HAP-1 (cell line): ENCODE results near the gene HYOU1.
"Not testable (repeated sequence)": the region's sequence is repeated elsewhere in the genome, so short reads cannot be mapped to it uniquely, and the experiment has no call there.

Source experiments
- DNase-seq, 2 experiments: peaks; one replicate each; pipeline ENCODE4 v3.0.0-alpha.2; 2016 to 2020; ENCODE audit warnings: low spot score in 2 of 2
- H3K27me3 ChIP-seq: fragments of 250-450 bp; sonication (Bioruptor Pico); 2 replicates; pipeline ENCODE4 v1.5.1; 2020; ENCODE audit warnings: low read depth, mild to moderate bottlenecking, moderate library complexity
- H3K36me3 ChIP-seq: fragments of 250-450 bp; sonication (Bioruptor Pico); replicated peaks from 2 replicates; pipeline ENCODE4 v1.5.1; 2020; ENCODE audit warnings: mild to moderate bottlenecking
- H3K4me1 ChIP-seq: fragments of 250-450 bp; sonication (Bioruptor Pico); 2 replicates; pipeline ENCODE4 v1.5.1; 2020; ENCODE audit warnings: mild to moderate bottlenecking
- H3K4me3 ChIP-seq: fragments of 250-450 bp; sonication (Bioruptor Pico); 2 replicates; pipeline ENCODE4 v1.5.1; 2020; ENCODE audit warnings: mild to moderate bottlenecking, moderate library complexity
- H3K9me3 ChIP-seq: fragments of 250-450 bp; sonication (Bioruptor Pico); 2 replicates; pipeline ENCODE4 v1.5.1; 2020; ENCODE audit warnings: mild to moderate bottlenecking, moderate library complexity
- in situ Hi-C: fragments of 300-500 bp; cut with MboI; formaldehyde crosslinking; loops from 3 replicates; pipeline ENCODE4 v1.14.3; 2020; ENCODE audit warnings: low sequenced_read_pairs, inconsistent platforms, mixed read lengths

HYOU1 gene

DNA sequence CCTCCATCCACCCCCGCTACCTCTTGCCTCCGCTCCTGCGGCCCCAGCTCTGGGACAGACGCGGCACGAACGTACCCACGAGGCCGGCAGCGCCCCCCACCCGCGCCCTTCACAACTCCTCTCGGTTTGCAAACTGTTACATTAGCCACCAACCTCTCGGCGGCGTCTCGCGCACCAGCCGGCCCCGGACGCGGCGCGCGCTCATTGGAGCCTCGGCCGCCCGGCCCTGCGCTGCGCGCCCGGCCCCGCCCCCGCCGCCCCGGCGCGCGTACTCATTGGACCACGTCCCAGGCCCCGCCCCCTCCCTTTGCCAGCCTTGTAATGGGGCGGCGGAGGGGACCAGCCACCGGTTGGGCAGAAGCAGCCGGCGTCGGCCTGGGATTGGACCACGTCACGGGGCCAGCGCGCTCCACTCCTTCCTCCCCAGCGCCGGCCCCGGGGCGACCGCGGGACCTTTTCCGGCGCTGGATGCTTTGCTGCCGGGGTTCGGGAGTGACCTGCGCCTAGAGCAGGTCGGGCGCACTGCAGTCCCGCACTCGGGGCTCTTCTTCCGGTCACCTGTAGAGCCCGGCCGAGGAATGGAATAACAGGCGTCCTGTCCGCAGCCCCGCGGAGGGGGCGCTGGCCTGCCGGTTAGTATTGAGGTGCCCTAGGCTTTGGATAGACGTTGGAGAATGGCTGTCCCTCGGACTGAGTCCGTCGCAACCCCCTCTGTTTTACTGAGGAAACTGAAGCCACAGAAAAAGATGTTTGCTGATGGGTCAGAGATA is at the start of gene HYOU1:
Gene HYOU1 (minus strand): TSS at position 206 of the 770 bp plus-strand sequence. CDS start 1,045 bp downstream, outside the sequence.
- H3K36me3 ChIP-seq: peaks cover 36% of the 10 kb centered on the region
- peak within 1 kb of the TSS; percentile 63 for H3K4me3 ChIP-seq
- H3K4me1 ChIP-seq: peaks cover 14% of the 10 kb centered on the region
- H3K27me3 ChIP-seq: no peaks in the 10 kb centered on the region
- DNase-seq: peak; percentile 96 to 99
- in situ Hi-C loops: no loop called here
- H3K9me3 ChIP-seq: no peaks in the 10 kb centered on the region

- no peak for DNase-seq
- Histone ChIP-seq H3K4me3 (no peak overlapping the region), H3K4me1 (peaks cover 29% of the 10 kb centered on the region), H3K36me3 (peaks cover 3% of the 10 kb centered on the region), H3K27me3 (no peaks in the 10 kb centered on the region), H3K9me3 (no peaks in the 10 kb centered on the region)
- in situ Hi-C loops: loop anchor here (5.0 kb wide), 1 partner anchor 94 kb away; no protein-coding TSS in a partner anchor
Measured at GRCh38 chr11:119103793-119104192, 46.8 kb upstream of the HYOU1 start.

DNA sequence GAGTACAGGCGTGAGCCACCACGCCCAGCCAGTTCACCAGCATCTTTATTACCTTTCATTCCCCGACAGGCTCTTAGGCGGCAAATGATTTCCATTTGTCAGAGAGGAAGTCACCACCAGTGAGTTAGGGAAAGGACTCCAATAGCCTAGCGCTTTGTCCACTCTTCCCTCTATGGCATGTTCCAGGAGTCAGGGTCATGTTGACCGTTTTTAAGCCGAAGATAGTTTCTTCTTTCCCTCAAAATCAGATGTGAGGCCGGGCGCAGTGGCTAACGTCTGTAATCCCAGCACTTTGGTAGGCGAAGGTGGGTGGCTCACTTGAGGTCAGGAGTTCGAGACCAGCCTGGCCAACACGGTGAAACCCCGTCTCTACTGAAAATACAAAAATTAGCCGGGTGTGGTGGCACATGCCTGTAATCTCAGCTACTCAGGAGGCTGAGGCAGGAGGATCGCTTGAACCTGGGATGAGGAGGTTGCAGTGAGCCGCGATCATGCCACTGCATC is 46.2 kb upstream of the HYOU1 start:
- not testable (repeated sequence) for H3K9me3 ChIP-seq, DNase-seq, H3K36me3 ChIP-seq, H3K27me3 ChIP-seq
- peak overlapping the region; percentile 71 for H3K4me3 ChIP-seq
- in situ Hi-C loops: loop anchor here (5.0 kb wide), 1 partner anchor 94 kb away; no protein-coding TSS in a partner anchor
- peaks cover 24% of the 10 kb centered on the region for H3K4me1 ChIP-seq

- DNase-seq: peak; percentile 95 to 97
- Histone ChIP-seq H3K4me3 (peak within 1 kb of the TSS; percentile 71), H3K36me3 (peaks cover 22% of the 10 kb centered on the region), H3K9me3 (no peaks in the 10 kb centered on the region), H3K4me1 (peaks cover 23% of the 10 kb centered on the region), H3K27me3 (no peaks in the 10 kb centered on the region)
- in situ Hi-C loops: loop anchor here (5.0 kb wide), 1 partner anchor 95 kb away; no protein-coding TSS in a partner anchor
Measured at GRCh38 chr11:119101759-119102423, 44.9 kb upstream of the HYOU1 start, which contains the start of gene DPAGT1. TSS of gene DPAGT1 (minus strand) at chr11:119101853. CDS start at chr11:119101655, 198 bp downstream.

- no peaks in the 10 kb centered on the region for H3K9me3 ChIP-seq
- peaks cover 29% of the 10 kb centered on the region for H3K36me3 ChIP-seq
- peaks cover 15% of the 10 kb centered on the region for H3K4me1 ChIP-seq
- H3K27me3 ChIP-seq: no peaks in the 10 kb centered on the region
- DNase-seq: peak in 1 of 2 experiments; percentile 60
- in situ Hi-C loops: loop anchor here (5.0 kb wide), 1 partner anchor 96 kb away; no protein-coding TSS in a partner anchor
- H3K4me3 ChIP-seq: peak overlapping the region; percentile 71
Measured at GRCh38 chr11:119100994-119101758, 44.2 kb upstream of the HYOU1 start.

GRCh38 chr11:119100246-119100970 is 43.4 kb upstream of the HYOU1 start:
- H3K27me3 ChIP-seq: no peaks in the 10 kb centered on the region
- H3K9me3 ChIP-seq: no peaks in the 10 kb centered on the region
- H3K36me3 ChIP-seq: peaks cover 30% of the 10 kb centered on the region
- peak; percentile 54 to 60 for DNase-seq
- peak overlapping the region; percentile 71 for H3K4me3 ChIP-seq
- peaks cover 20% of the 10 kb centered on the region for H3K4me1 ChIP-seq
- in situ Hi-C loops: loop anchor here (5.0 kb wide), 1 partner anchor 97 kb away; no protein-coding TSS in a partner anchor

DNA sequence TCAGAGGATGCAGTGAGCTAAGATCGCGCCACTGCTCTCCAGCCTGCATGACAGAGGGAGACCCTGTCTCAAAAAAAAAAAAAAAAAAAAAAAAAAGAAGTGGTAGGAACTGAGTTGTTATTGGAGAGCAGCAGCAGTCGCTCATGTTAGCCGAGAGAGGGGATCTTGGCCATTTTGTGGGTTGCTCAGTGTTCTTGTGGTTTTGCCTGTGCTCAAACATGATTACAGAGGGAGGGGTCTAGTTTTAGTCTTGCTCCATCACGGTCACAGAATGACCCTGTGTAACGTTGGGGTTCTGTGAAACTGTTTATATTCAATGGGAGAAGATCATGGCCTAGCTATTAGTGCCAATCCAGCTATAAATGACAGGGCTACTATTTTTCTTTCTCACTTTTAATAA is 42.7 kb upstream of the HYOU1 start:
- Histone ChIP-seq H3K4me3 (no peak overlapping the region), H3K36me3 (peaks cover 34% of the 10 kb centered on the region), H3K9me3 (no peaks in the 10 kb centered on the region), H3K27me3 (no peaks in the 10 kb centered on the region), H3K4me1 (peaks cover 20% of the 10 kb centered on the region)
- in situ Hi-C loops: loop anchor here (5.0 kb wide), 2 partner anchors 67 to 98 kb away; partner anchors contain the start of gene SLC37A4
- DNase-seq: no peak

- no peaks in the 10 kb centered on the region for H3K9me3 ChIP-seq
- H3K36me3 ChIP-seq: peaks cover 74% of the 10 kb centered on the region
- peak; percentile 99 for DNase-seq
- H3K4me3 ChIP-seq: peak overlapping the region; percentile 92
- no peaks in the 10 kb centered on the region for H3K27me3 ChIP-seq
- in situ Hi-C loops: loop anchor here (5.0 kb wide), 1 partner anchor 63 kb away; the partner anchor contains the start of gene SLC37A4
- peaks cover 20% of the 10 kb centered on the region for H3K4me1 ChIP-seq
Measured at GRCh38 chr11:119095066-119095880, 38.3 kb upstream of the HYOU1 start.

GRCh38 chr11:119094816-119095065 is 37.7 kb upstream of the HYOU1 start:
- Histone ChIP-seq H3K4me1 (peaks cover 15% of the 10 kb centered on the region), H3K36me3 (peaks cover 74% of the 10 kb centered on the region), H3K27me3 (no peaks in the 10 kb centered on the region), H3K9me3 (no peaks in the 10 kb centered on the region), H3K4me3 (peak overlapping the region; percentile 92)
- in situ Hi-C loops: loop anchor here (5.0 kb wide), 1 partner anchor 62 kb away; the partner anchor contains the start of gene SLC37A4
- peak in 1 of 2 experiments; percentile 68 for DNase-seq

- peak in 1 of 2 experiments; percentile 62 for DNase-seq
- H3K9me3 ChIP-seq: no peaks in the 10 kb centered on the region
- in situ Hi-C loops: no loop called here
- peaks cover 75% of the 10 kb centered on the region for H3K36me3 ChIP-seq
- H3K27me3 ChIP-seq: no peaks in the 10 kb centered on the region
- H3K4me1 ChIP-seq: peaks cover 15% of the 10 kb centered on the region
- H3K4me3 ChIP-seq: peak overlapping the region; percentile 92
Measured at GRCh38 chr11:119093942-119094815, 37.2 kb upstream of the HYOU1 start.
